CD4-positive, alpha-beta T cell treated with Interferon gamma for 1 hour (primary cell): Measurements from ENCODE around the gene NRARP.
A peak's percentile ranks its signal among the peaks of the same experiment; 100 is the strongest.

ENCODE experiments used
- DNase-seq: peaks from one replicate; pipeline ENCODE4 v3.0.0-alpha.2; 2020

NRARP gene

DNA sequence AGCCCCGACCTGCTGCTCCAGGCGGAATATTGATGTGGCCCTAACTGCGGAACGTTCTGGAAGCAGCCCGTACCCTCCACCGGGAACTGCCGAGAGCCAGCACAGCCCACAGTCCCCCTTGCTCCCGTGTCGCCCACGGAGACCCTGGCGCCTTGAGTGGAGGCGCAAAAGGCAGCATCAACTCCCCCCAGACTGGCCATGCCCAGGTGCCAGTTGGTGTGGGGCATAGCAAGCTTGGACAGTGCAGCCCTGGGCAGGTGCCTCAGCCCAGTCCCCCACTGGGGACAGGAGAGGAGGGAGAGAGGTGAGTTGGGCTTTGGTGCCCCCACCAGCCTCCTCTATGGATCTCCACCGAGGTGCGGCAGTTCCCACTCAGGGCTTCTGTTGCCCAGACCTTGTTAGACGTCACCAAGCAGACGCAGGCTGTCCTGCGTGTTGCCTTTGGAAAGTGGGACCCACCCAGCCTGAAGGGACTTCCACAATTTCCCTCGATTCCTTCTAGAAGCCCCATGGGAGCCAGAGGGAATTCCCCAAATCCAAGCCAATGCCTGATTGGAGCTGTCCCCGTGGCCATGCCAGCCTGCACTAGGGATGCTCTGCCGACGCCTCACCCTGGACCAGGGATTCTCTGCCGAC lies 19.8 kb upstream of the NRARP start:
- DNase-seq = no peak

DNA sequence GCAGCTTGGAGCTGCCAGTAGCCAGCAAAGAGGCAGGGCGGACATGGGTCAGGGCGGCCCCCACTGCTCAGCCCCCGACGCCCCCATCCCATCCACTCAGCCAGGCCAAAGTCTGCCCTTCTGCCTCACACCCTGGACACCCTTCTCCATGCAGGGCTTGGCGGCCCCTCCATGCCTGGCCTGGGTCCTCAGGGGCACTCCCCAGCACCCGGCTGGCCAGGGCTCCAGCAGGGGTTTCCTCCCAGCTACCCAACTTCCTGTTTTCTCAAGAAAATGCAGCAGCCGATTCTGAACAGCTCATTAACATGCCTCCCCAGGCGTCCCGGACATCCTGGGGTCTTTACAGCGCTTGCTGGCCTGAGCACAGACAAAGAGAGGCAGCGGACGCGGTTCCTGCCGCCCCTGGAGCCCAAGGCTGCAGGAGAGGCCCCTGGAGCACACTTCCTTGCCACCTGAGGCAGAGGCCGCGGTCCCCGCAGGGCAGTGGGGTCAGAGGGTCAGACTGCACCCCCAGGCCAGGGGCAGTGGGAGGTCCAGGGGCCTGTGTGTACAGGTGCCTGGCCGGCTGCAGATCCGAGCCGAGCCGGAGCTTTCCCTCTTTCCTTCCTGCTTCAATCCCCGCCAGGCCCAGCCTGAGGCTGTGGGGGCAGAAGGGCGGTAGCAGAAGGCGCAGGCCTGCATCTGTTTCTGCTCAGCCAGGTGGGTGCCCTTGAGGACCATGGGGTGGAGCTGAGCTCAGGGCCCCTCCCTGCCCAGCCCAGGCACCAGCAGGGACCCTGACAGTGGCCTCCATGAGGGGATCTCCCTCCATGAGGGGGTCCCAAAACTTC lies 18.7 kb upstream of the NRARP start:
- DNase-seq = peak; percentile 30

GRCh38 chr9:137319739-137320551 lies 17.9 kb upstream of the NRARP start:
- DNase-seq = no peak

DNA sequence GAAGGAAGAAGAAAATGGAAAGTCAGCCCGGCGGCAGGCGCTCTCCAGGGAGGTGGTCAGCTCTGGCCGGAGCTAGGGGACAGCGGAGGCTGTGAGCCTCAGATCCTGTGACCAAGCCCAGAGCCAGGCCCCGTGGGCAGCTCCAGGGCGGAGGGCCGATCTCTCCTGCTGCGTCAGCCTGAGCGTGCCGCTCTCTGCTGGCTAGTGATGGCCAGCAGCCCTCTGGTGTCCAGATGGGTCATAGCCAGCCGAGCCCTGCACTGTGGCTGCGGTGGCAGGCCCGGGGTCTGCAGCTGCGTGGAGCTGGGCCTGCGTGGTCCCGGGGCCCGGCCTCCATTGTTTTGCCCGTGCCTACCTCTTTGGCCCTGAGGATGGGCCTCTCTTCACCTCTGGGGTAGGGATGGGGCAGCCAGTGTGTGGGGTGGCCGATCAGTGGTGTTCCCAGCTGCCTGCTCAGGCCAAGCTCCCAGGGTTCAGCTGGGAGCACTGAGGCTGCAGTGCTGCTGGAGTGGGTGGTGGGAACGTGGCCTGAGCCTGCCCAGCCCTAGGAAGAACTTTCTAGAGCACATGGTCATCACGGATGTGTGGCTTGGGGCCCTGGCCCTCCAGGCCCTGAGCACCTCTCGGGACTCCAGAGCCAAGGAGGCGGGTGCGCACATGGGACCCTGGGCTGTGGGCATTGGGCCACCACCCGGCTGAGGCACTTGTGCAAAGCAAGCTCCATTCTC lies 17.1 kb upstream of the NRARP start:
- DNase-seq = no peak

DNA sequence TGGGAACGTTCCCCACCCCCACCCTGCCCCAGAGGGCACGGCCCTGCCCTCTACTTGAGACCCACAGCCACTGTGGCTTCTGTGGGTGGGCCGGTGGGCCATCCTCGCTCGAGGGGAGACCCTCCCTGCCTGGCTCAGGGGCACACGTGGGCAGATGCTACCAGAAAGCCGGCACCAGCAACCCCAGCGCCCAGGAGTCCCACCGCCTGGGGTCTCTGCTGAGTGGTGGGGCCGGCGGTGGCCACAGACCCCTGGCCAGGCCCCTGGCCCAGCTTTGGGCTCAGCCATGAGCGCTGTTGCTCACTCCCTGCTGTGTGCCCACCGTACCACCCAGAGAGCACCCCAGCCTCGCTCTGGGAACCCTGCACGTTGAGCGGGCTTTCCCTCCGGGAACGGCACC lies 16.5 kb upstream of the NRARP start:
- no peak for DNase-seq

DNA sequence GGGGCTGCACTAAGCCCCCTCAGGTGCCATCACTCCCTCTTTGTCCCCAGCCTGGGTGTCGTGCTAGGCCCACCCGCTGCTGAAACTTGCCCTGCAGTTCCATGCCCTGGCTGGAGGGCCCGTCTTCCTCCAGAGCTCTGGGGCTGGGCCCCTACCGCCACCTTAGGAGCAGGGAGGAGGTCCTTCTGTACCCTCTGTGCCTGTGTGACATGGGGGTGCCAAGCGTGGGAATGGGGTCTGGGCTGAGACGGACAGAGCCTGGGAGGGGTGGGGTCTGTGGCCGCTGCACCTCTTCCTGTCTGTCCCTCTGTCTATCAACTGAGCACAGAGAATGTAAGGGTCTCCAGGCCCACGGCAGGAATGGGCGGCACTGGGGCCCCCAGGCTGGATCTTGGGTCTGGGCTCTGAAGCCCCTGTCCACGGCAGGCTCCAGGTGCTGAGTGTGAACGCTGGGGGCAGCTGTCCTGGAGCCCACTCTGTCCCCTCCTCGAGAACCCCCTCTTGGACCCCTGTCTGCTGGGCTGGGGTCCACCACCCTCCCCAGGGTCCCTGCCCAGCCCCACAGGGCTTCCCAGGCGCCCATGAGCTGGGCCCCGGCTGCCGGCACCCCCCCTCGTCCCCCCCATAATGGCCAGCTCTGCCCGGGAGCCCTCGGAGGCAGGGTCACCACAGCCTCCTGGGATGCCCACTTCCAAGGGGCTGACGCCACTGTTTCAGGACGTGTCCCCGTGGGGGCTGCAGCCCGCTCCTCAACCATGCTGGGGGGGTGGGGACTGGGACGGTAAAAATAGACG lies 15.8 kb upstream of the NRARP start:
- no peak for DNase-seq

DNA sequence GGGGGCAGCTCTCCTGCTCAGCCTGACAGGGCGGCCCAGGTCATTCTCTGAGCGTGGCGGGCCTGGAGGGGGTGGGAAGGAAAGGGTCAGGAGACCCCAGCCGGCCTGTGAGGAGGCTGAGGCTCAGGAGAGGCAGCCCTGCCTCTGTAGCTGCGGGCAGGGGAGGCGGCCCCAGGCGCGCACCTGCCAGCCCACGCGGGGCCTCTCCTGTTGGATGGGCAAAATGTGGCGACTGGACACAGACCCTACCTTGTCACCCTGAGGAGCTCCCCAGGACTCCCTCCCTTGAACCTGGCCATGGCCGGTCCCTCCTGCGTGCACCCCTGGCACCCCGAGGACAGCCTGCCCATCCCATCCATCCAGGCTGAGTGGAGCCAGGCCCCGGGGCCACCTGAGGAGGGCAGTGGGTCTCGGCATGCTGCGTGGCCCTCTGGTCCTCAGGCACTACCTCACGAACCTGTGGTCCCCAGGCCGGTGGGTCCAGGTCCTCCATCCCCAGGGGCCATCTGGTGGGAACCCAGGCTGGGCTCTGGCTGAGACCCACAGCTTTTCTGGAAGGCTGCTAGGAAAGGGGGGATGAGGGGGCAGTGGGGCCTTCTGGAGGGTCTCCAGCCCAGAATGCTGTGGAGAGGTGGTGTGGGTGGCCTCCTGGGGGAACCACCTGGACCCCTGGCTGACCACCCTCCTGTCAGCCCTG lies 15.1 kb upstream of the NRARP start:
- DNase-seq = no peak

DNA sequence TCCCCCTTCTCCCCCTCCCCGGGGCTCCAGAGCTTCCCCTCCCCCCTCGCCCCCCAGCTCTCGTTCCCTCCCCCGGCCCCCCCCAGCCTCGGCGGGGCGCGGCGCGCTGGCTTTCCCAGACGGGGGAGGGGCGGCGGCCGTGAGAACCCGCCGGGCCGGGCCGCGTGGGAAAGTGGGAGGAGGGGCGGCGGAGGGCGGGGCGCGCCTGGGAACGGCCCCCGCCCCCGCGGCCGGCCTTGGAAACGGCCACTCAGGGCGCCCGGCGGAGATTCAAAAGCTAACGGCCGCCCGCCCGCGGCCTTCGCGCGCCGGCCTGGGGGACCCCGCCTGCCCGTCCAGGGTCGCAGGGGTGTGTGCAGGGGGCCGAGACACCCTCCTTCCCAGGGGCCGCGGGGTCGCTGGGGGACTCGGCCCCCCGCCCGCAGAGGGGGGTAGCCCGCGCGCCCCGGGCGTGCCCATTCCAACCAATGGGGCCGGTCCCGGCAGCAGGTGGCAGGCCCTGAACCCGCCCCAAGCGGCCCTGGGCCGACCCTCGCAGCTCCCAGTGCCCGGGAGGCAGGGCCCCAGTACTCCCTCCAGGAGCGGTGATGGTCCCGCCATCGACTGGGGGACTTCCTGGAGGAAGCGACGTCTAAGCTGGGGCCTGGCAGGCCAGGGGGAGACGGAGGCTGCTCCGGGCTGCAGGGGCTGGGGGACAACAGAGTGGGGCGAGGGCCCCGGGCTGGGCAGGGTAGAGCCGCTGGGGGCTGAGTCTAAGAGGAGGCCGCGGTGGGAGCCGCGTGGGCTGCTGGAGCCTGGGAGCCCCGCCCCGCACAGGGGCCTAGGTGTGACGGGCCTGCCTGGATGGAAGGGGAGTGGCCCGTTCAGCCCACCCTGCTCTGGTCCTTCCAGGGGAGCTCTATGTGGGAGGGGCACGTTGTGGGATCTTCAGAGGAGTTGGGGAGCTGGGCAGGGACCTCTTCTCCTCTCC lies 14.2 kb upstream of the NRARP start:
- DNase-seq = no peak

DNA sequence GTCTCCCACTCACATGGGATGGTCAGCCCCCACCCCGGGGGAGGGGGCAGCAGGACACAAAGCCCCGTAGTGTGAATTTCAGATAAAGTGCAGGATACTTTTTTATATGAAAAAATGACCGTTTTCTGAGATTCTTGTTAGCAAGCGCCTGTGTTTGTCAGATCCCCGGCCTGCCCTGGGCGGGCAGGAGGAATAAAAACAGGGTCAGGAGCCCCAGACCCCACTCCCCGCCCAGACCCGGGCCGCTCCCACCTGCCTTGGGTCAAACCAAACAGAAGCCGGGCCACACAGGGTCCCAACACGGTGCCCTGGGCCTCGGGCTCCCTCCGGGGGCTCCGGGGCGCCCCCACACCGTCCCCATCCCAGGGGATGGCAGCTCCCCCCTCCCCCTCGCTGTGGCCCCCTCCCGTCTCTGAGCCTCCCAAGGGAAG lies 13.5 kb upstream of the NRARP start:
- DNase-seq = no peak

- no peak for DNase-seq
Observed at GRCh38 chr9:137314561-137315560, 12.8 kb upstream of the NRARP start.

DNA sequence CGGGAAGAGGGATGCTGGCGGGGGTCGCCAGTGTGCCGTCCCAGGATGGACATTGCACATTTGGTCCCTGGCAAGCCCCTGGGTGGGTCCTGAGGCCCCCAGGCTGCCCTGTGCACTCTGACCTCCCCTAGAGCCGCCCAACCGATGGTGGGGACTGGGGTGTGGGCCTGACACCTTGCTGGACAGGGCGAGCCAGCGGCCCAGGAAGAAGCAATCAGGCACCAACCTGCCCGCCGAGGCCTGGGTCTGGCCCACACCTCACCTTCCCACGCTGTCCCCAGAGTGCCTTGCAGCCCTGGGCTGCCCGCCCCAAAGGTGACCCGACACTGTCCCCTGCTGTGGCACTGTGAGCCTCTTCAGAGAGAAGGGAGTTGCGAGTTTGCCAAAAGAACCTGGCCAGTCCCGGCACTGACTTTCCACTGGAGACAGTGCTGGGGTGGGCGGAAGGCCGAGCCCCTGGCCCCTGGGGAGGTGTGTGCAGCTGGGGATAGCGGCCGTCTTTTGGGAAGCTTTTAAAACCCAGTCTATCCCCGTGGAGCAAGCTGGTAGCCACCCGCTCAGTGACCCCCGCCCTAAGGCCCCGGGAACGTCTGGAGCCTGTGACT lies 12.0 kb upstream of the NRARP start:
- DNase-seq = no peak

GRCh38 chr9:137313326-137313936 lies 11.4 kb upstream of the NRARP start:
- DNase-seq = no peak

- no peak for DNase-seq
Observed at GRCh38 chr9:137312852-137313325, 10.8 kb upstream of the NRARP start.

DNA sequence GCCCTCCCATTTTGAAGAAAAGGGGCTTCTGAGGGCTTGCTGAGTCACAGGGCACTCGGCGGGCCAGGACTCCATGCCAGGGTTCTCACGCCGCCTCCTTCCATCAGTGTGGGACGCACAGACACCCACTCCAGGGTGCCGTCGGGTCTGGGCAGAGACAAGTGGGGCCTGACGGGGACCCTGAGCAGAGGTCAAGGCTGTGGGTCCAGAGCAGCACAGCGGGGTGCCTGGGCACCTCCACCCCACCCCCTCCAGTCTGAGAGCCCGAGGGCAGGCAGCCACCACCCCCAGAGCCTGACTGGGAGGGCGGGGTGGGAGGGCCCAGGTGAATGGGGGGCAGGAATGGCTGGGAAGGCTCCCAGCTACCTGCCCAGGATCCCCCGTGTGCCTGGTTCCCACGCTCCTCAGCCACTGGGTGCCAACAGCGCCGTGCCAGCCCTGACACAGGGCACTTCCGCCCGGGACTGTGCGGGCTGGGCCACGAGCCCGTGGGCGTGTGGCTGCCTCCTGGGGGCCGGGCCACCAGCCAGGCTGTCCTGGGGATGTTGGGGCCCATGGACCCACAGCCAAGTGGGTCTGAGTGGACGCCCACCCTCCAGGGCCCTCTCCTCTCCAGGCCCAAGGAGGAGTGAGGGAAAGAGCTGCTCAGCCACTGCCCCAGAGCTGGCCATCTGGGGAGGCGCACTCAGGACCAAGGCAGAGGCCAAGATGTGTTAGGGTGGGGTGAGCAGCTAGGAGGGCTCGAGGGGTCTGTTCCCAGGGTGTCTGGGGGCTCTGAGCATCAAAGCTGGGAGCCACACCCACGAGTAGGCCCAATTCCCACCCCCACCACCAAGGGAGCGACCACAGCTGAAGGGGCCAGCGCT lies 10.1 kb upstream of the NRARP start:
- DNase-seq = no peak

GRCh38 chr9:137311171-137311985 lies 9.3 kb upstream of the NRARP start:
- DNase-seq = no peak
